ENCODE measurements around the gene ZNF791.
"Not testable (repeated sequence)": the region's sequence is repeated elsewhere in the genome, so short reads cannot be mapped to it uniquely, and the experiment has no call there.

GRCh38 chr19:12621253-12622024 lies 10.7 kb downstream of the ZNF791 start:
- not testable (repeated sequence) for TF ChIP-seq CTCF (IDR thresholded peaks at IDR 0.05; ENCODE audit: insufficient read depth, low read length, poor library complexity, severe bottlenecking); EZH2phosphoT487 (conservative IDR thresholded peaks at IDR 0.05; ENCODE audit: low read length)

Measured in SU-DHL-6 (cell line).